Measurements from ENCODE around the gene TRIM3. TPM values are rescaled to one million over a fixed set of nuclear protein-coding genes. Genes with fewer than 3 reads are reported as not detected.

TRIM3 gene
- total RNA-seq, 4 donors from 2014 or later: 4.0 to 13.5 (median 7.0) TPM

GRCh38 chr11:6459099-6459450 lies 14.7 kb downstream of the TRIM3 start:
- Histone ChIP-seq H3K27ac (no peak overlapping the region), H3K4me1 (no peaks in the 10 kb centered on the region), H3K4me3 (no peak overlapping the region), H3K27me3 (no peaks in the 10 kb centered on the region), H3K36me3 (peaks cover 25 to 88% (median 28%) of the 10 kb centered on the region in 3 donors), H3K9me3 (no peaks in the 10 kb centered on the region)
- TF ChIP-seq POLR2A (IDR thresholded peaks at IDR 0.05) (no peak), CTCF (IDR thresholded peaks at IDR 0.05) (no peak)
- WGBS, 2 donors: 50 to 82% methylated on average over 1 of the region's 1 CpG
- intact Hi-C loops (cut with DNase I): no loop called here
- DNase-seq: no peak

- peaks cover 25 to 88% (median 28%) of the 10 kb centered on the region in 3 donors for H3K36me3 ChIP-seq
- DNase-seq: no peak
- intact Hi-C loops (cut with DNase I): no loop called here
- no peaks in the 10 kb centered on the region for H3K4me1 ChIP-seq
- H3K4me3 ChIP-seq: no peak overlapping the region
- no peaks in the 10 kb centered on the region for H3K27me3 ChIP-seq
- no peaks in the 10 kb centered on the region for H3K9me3 ChIP-seq
- 65 to 67% methylated on average over 2 of the region's 2 CpGs for WGBS, 2 donors
- H3K27ac ChIP-seq: no peak overlapping the region
- TF ChIP-seq POLR2A (IDR thresholded peaks at IDR 0.05) (no peak), CTCF (IDR thresholded peaks at IDR 0.05) (no peak)
These were observed 15.2 kb downstream of the TRIM3 start for GRCh38 chr11:6458352-6459098.

- TF ChIP-seq CTCF (IDR thresholded peaks at IDR 0.05) (no peak), POLR2A (IDR thresholded peaks at IDR 0.05) (no peak)
- Histone ChIP-seq H3K9me3 (no peaks in the 10 kb centered on the region), H3K4me1 (no peaks in the 10 kb centered on the region), H3K36me3 (peaks cover 25 to 88% (median 28%) of the 10 kb centered on the region in 3 donors), H3K27ac (no peak overlapping the region), H3K4me3 (no peak overlapping the region), H3K27me3 (no peaks in the 10 kb centered on the region)
- intact Hi-C loops (cut with DNase I): no loop called here
- DNase-seq: no peak
- WGBS, 2 donors: 93 to 95% methylated on average over 9 to 10 of the region's 26 CpGs
These were observed 16.0 kb downstream of the TRIM3 start for GRCh38 chr11:6457581-6458320.

GRCh38 chr11:6456361-6457073 lies 17.2 kb downstream of the TRIM3 start:
- 94 to 100% methylated on average over 8 to 26 of the region's 56 CpGs for WGBS, 2 donors
- no peak overlapping the region for H3K27ac ChIP-seq
- DNase-seq: no peak
- no peaks in the 10 kb centered on the region for H3K4me1 ChIP-seq
- H3K27me3 ChIP-seq: no peaks in the 10 kb centered on the region
- H3K4me3 ChIP-seq: no peak overlapping the region
- intact Hi-C loops (cut with DNase I): no loop called here
- no peaks in the 10 kb centered on the region for H3K9me3 ChIP-seq
- peaks cover 27 to 90% (median 28%) of the 10 kb centered on the region in 3 donors for H3K36me3 ChIP-seq
- TF ChIP-seq CTCF (IDR thresholded peaks at IDR 0.05) (no peak), POLR2A (IDR thresholded peaks at IDR 0.05) (no peak)

- no peak for DNase-seq
- no peaks in the 10 kb centered on the region for H3K4me1 ChIP-seq
- no peaks in the 10 kb centered on the region for H3K9me3 ChIP-seq
- H3K27ac ChIP-seq: no peak overlapping the region
- H3K4me3 ChIP-seq: no peak overlapping the region
- TF ChIP-seq CTCF (IDR thresholded peaks at IDR 0.05): no peak
- TF ChIP-seq POLR2A (IDR thresholded peaks at IDR 0.05): no peak
- 57 to 81% methylated on average over 2 of the region's 2 CpGs for WGBS, 2 donors
- peaks cover 32 to 96% (median 40%) of the 10 kb centered on the region in 3 donors for H3K36me3 ChIP-seq
- no peaks in the 10 kb centered on the region for H3K27me3 ChIP-seq
- intact Hi-C loops (cut with DNase I): no loop called here
These were observed 18.7 kb downstream of the TRIM3 start for GRCh38 chr11:6455070-6455469.
